Measurements from ENCODE around the gene RBM17. TPM values are rescaled to one million over a fixed set of nuclear protein-coding genes. Genes with fewer than 3 reads are reported as not detected.

The RBM17 gene
- total RNA-seq, 4 donors from 2014 or later: 64.3 to 93.3 (median 81.7) TPM

DNA sequence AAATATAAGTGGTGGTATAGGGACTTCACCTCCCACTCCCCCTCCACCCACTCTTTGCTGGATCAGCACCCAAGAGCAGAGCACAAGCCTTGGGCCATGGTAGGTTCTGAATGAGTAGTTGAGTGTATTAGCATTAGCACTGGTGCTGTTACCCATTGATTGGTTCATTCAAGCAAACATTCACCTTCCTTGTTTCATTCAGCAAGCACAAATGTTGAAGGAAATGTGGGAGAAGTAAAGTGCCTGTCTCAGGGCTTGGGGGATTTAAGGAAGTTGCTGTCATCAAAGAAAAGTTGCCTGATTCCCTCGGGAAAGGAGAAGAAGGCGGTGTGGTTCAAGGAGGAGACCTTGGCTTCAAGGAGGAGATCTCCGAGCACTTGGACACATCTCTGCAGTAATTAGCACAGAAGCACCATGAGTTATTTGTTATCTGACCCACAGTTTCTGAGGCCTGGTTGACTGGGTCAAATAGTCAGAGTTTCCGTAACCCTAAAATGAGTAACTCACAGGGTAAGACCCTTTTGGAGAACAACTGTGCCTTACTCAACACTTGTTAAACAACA lies 44.0 kb upstream of the RBM17 start:
- TF ChIP-seq POLR2A (IDR thresholded peaks at IDR 0.05): no peak
- TF ChIP-seq, protein P1, sequence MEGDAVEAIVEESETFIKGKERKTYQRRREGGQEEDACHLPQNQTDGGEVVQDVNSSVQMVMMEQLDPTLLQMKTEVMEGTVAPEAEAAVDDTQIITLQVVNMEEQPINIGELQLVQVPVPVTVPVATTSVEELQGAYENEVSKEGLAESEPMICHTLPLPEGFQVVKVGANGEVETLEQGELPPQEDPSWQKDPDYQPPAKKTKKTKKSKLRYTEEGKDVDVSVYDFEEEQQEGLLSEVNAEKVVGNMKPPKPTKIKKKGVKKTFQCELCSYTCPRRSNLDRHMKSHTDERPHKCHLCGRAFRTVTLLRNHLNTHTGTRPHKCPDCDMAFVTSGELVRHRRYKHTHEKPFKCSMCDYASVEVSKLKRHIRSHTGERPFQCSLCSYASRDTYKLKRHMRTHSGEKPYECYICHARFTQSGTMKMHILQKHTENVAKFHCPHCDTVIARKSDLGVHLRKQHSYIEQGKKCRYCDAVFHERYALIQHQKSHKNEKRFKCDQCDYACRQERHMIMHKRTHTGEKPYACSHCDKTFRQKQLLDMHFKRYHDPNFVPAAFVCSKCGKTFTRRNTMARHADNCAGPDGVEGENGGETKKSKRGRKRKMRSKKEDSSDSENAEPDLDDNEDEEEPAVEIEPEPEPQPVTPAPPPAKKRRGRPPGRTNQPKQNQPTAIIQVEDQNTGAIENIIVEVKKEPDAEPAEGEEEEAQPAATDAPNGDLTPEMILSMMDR (IDR thresholded peaks at IDR 0.05): no peak
- Histone ChIP-seq H3K36me3 (no peaks in the 10 kb centered on the region), H3K27ac (no peak overlapping the region), H3K9me3 (no peaks in the 10 kb centered on the region), H3K4me3 (replicated peaks in 1 of 3) (no peak overlapping the region), H3K27me3 (no peaks in the 10 kb centered on the region), H3K4me1 (no peaks in the 10 kb centered on the region)
- WGBS, 2 donors: 82 to 88% methylated on average over 4 of the region's 4 CpGs
- intact Hi-C loops (cut with DNase I): no loop called here
- DNase-seq: no peak

- TF ChIP-seq, protein P1 (IDR thresholded peaks at IDR 0.05): no peak
- no peak for TF ChIP-seq POLR2A (IDR thresholded peaks at IDR 0.05)
- Histone ChIP-seq H3K36me3 (no peaks in the 10 kb centered on the region), H3K27me3 (no peaks in the 10 kb centered on the region), H3K27ac (no peak overlapping the region), H3K4me1 (peaks cover 0 to 2% of the 10 kb centered on the region in 2 donors), H3K9me3 (no peaks in the 10 kb centered on the region), H3K4me3 (replicated peaks in 1 of 3) (no peak overlapping the region)
- 67 to 68% methylated on average over 8 of the region's 8 CpGs for WGBS, 2 donors
- DNase-seq: no peak
- intact Hi-C loops (cut with DNase I): no loop called here
These were observed 43.5 kb upstream of the RBM17 start for GRCh38 chr10:6045314-6045848.

GRCh38 chr10:6045878-6046772 lies 42.7 kb upstream of the RBM17 start:
- intact Hi-C loops (cut with DNase I): no loop called here
- WGBS, 2 donors: 69 to 73% methylated on average over 9 of the region's 9 CpGs

DNA sequence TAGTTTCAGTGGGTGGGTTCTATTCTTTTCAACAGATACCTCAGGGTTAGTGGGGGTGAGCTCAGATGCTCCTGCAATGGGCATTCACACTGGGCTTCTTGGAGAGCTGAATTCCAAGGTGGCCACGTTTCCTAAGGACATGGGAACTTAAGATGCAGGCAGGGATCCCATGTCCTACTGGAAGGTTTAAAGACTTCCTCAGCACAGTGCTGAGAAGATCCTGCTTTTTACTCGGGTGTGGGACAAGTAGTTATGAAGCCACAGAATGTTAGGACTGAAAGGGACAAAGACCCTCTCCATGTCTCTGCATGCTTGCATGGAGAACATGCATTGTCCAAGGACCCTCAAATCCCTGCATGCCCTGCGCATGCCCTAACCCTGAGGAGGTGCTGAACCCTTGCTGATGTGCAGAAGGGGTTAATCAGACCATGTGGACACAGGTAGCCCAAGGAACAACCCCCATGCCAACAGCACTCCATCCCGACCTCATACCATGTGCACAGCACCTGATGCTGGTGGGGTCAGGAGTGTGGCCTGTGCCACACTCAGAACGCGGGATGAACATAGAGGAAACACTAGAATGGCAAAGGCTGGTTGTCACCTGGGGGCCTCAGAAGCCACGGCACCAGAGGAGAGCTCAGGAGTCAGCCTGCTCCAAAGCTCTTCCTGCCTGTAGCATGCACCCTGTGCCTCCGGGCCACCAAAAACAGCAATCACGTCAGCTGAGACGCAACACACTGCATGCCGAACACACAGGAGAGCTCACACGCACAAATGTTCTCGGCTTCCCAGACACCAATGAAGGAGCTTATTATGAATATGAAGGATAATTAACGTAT lies 41.8 kb upstream of the RBM17 start:
- Histone ChIP-seq H3K27me3 (no peaks in the 10 kb centered on the region), H3K27ac (no peak overlapping the region), H3K36me3 (no peaks in the 10 kb centered on the region), H3K9me3 (no peaks in the 10 kb centered on the region), H3K4me3 (replicated peaks in 1 of 3) (no peak overlapping the region), H3K4me1 (peaks cover 0 to 9% of the 10 kb centered on the region in 2 donors)
- no peak for DNase-seq
- intact Hi-C loops (cut with DNase I): no loop called here
- 78 to 85% methylated on average over 14 of the region's 14 CpGs for WGBS, 2 donors
- TF ChIP-seq POLR2A (IDR thresholded peaks at IDR 0.05): no peak
- TF ChIP-seq, protein P1 (IDR thresholded peaks at IDR 0.05): no peak

More at GRCh38 chr10:6045878-6046772, 42.7 kb upstream of the RBM17 start:
- DNase-seq: no peak
- Histone ChIP-seq H3K4me3 (replicated peaks in 1 of 3) (no peak overlapping the region), H3K36me3 (no peaks in the 10 kb centered on the region), H3K4me1 (peaks cover 0 to 8% of the 10 kb centered on the region in 2 donors), H3K27me3 (no peaks in the 10 kb centered on the region), H3K27ac (no peak overlapping the region), H3K9me3 (no peaks in the 10 kb centered on the region)
- TF ChIP-seq, protein P1 (IDR thresholded peaks at IDR 0.05): no peak
- TF ChIP-seq POLR2A (IDR thresholded peaks at IDR 0.05): no peak

All from thyroid gland (tissue), 4 donors.